LoVo (cell line): ENCODE data around the gene AGBL5.

Experiments used
- DNase-seq: peaks from one replicate; pipeline ENCODE4 v3.0.0-alpha.2; 2016; ENCODE audit warnings: low spot score

Gene AGBL5

DNA sequence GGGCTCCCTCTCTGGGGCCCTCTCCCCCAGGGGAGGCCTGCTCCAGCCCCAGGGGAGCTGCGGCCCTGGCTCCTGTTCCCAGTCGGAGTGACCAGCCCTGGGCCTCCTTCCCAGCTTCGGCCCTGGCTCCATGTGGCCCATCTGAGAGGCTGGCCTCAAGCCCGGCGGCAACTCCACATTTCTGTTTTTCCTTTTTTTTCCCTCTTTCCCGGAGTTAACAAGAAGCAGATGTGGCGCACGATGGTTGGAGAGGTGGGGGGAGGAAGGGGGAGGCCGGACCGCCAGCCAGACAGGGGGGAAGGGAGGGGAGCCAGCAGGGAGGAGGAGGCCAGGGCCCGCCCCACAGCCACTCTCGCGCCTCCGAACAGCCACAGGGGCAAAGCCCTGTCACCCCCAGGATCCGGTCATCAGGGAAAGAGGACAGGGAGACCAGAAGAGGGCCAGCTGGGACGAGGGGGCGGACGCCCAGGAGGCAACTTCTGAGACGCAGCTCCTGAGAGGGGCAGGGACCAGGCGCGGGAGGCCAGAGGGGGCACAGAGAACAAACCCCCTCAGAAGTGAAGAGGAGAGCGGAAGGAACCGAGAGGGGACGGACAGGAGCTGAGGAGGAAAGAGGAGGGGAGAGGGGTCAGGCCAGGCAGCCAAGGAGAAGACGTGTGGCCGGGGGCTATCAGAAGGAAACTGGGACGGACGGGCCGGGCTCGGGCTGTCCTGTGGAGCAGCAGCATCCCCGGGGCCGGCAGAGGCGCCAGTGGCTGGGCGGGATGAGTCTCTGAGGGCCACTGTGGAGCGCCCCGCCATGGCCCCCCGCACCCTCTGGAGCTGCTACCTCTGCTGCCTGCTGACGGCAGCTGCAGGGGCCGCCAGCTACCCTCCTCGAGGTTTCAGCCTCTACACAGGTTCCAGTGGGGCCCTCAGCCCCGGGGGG is 27.1 kb downstream of the AGBL5 start, which contains the start of gene EMILIN1:
Gene EMILIN1, plus strand, starts transcription at position 349 of the 928 bp plus-strand sequence. Its CDS starts 451 bp downstream, at position 800.
- DNase-seq: no peak

DNA sequence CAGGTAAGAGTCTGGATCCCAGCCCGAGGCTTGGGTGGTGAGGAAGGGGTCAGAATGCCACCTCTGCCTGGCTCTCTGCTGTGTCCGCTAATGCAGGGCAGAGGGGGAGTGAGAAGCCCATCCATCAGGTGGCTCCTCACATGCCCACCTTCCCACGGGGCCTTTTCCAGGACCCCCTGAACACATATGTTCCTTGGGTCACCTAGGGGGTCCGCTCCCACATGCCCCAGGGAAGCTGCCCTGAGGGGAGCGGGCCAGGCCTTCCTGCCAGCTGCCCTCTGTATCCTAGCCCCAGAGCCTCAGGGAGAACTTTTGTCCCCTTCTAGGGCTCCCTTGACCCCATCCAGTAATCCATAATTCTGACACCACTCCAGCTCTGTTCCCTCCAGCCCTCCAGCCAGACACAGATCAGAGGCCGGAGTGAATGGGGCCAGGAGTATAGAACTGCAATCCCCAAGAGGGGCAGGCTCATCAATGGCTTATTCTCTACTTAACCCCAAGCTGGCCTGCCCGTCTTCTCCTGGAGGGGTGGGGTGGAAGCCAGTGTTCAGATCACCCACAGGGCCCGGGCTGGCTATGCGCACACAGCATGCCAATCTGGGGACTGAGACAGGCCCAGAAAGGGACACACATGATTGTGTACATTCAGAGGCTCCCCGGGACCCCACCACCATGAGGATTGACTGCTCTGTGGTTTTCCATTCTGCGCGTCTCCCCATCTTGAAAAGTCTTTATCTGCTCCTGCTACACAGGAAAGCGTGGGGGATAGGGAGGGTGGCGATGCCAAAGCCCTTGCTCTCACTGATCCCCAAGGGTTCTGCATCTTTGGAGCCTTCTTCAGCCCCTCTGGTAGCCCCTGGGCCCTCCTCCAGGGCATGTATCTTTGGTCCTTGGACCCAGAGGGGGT is 28.0 kb downstream of the AGBL5 start:
- no peak for DNase-seq

DNA sequence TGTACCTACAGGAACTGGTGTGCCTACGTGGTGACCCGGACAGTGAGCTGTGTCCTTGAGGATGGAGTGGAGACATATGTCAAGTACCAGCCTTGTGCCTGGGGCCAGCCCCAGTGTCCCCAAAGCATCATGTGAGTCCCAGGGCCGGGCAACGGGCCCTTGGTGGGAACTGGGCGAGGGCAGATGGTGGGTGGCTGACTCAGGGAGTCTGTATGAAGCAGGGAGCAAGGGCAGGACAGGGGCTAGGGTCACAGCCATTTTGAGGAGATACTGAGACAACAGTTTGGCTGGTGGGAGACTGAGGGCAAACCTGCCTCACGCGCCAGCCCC is 28.6 kb downstream of the AGBL5 start:
- DNase-seq: no peak

DNA sequence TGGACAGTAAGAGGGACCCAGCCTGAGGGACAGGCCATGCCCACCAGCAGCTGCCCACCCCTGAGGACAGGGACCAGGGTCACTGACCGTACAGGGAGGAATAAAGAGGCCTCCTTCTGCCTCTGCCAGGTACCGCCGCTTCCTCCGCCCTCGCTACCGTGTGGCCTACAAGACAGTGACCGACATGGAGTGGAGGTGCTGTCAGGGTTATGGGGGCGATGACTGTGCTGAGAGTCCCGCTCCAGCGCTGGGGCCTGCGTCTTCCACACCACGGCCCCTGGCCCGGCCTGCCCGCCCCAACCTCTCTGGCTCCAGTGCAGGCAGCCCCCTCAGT is 29.1 kb downstream of the AGBL5 start:
- no peak for DNase-seq

DNA sequence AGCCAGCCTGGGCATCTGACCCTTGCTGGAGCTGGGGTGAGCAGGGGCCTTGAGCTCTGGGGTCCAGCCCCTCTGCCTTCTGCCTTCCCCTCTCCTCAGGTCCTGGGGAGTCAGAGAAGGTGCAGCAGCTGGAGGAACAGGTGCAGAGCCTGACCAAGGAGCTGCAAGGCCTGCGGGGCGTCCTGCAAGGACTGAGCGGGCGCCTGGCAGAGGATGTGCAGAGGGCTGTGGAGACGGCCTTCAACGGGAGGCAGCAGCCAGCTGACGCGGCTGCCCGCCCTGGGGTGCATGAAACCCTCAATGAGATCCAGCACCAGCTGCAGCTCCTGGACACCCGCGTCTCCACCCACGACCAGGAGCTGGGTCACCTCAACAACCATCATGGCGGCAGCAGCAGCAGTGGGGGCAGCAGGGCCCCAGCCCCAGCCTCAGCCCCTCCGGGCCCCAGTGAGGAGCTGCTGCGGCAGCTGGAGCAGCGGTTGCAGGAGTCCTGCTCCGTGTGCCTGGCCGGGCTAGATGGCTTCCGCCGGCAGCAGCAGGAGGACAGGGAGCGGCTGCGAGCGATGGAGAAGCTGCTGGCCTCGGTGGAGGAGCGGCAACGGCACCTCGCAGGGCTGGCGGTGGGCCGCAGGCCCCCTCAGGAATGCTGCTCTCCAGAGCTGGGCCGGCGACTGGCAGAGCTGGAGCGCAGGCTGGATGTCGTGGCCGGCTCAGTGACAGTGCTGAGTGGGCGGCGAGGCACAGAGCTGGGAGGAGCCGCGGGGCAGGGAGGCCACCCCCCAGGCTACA is 30.7 kb downstream of the AGBL5 start:
- DNase-seq: no peak

DNA sequence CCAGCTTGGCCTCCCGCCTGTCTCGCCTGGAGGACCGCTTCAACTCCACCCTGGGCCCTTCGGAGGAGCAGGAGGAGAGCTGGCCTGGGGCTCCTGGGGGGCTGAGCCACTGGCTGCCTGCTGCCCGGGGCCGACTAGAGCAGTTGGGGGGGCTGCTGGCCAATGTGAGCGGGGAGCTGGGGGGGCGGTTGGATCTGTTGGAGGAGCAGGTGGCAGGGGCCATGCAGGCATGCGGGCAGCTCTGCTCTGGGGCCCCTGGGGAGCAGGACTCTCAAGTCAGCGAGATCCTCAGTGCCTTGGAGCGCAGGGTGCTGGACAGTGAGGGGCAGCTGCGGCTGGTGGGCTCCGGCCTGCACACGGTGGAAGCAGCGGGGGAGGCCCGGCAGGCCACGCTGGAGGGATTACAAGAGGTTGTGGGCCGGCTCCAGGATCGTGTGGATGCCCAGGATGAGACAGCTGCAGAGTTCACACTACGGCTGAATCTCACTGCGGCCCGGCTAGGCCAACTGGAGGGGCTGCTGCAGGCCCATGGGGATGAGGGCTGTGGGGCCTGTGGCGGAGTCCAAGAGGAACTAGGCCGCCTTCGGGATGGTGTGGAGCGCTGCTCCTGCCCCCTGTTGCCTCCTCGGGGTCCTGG is 31.4 kb downstream of the AGBL5 start:
- no peak for DNase-seq

GRCh38 chr2:27083410-27084296 is 32.2 kb downstream of the AGBL5 start:
- DNase-seq: no peak

- DNase-seq: no peak
Measured at GRCh38 chr2:27084297-27085061, 33.0 kb downstream of the AGBL5 start.

DNA sequence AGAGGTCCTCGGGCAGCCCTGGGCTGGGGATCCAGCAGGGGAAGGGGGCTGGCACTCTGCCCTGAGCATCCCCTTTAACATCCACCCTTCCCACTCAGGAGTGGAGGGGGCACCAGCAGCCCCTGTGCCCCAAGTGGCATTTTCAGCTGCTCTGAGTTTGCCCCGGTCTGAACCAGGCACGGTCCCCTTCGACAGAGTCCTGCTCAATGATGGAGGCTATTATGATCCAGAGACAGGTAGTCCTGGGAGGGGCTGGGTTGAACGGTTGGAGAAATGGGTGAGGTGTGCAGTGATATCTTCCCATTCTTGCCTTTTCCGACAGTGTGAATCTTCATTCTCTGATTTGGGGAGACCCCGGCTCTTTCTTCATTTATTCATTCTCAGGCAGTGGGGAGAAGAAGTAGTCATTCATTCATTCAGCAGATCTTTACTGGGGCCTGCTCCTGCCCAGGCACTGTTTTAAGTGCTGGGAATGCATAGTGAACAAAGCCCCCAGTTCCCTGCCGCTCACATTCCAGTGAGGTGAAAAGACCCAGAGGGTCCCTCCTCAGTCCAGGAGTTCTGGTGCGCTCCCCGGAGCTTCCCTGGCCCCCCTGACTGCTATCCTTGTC is 33.7 kb downstream of the AGBL5 start:
- no peak for DNase-seq

DNA sequence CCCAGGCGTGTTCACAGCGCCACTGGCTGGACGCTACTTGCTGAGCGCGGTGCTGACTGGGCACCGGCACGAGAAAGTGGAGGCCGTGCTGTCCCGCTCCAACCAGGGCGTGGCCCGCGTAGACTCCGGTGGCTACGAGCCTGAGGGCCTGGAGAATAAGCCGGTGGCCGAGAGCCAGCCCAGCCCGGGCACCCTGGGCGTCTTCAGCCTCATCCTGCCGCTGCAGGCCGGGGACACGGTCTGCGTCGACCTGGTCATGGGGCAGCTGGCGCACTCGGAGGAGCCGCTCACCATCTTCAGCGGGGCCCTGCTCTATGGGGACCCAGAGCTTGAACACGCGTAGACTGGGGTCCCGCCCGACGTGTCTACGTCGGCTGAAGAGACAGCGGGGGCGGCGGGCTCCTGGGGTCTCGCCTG is 34.2 kb downstream of the AGBL5 start:
- DNase-seq: peak; percentile 60

DNA sequence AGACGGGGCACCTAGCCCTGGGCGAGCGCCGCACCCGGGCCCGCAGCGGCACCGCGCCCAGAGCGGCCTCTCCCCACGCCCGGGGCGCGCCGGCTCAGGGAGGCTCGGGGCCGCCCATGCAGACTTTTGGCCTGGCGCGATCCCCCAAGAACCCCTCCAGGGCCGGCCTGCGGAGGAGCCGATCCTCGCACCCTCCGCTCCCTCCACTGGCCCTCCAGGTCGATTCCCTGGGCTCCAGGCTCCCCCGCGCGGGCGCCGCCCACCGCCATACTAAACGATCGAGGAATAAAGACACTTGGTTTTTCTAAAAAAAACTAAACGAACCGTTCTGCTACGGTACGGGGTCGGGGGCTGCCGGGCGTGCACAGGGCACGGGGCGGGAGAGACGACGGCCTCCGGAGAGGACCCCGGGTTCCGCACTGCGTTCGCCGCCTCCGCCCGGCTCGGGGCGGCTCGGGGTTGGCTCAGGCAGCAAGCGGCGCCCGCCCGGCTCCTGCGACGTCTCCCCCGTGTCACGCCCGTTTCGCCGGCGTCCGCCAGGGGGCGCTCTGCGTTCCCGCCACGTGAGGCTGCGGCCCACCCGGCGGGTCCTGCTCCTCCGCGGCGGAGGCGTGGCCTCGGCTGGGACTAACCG is 34.7 kb downstream of the AGBL5 start:
- peak; percentile 97 for DNase-seq

- peak; percentile 45 for DNase-seq
Measured at GRCh38 chr2:27086724-27087593, 35.5 kb downstream of the AGBL5 start, which contains the start of gene KHK. Gene KHK (plus strand): TSS chr2:27086772. CDS start chr2:27087260, 488 bp downstream.

DNA sequence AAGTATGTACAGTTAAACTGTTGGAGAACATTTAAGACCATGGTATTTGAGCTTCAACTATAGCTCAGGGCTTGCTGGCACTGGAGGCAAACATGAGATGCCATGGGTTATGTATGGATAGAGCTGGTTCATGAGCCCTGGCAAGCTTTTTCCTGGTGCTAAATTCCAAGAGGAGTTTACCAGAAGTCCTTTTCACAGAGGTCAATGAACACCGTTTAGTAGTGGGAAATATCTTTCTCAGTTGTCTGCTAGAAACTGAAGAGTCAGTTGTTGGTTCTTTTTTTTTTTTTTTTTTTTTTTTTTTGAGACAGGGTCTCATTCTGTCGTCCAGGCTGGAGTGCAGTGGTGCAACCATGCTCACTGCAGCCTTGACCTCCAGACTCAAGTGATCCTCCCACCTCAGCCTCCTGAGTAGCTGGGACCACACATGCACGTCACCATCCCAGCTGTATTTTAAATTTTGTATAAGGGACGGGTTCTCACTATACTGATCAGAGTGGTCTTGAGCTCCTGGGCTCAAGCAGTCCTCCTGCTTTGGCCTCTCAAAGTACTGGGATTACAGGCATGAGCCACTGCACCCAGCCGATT is 36.4 kb downstream of the AGBL5 start:
- no peak for DNase-seq

GRCh38 chr2:27088634-27089033 is 37.2 kb downstream of the AGBL5 start:
- no peak for DNase-seq

- DNase-seq: no peak
Measured at GRCh38 chr2:27089111-27089954, 37.9 kb downstream of the AGBL5 start.
